HG03575 (cell line): ENCODE measurements around the gene DOHH.
"Not testable (repeated sequence)": the region's sequence is repeated elsewhere in the genome, so short reads cannot be mapped to it uniquely, and the experiment has no call there.

Source experiments
- ATAC-seq: cut with Tn5 transposase; IDR thresholded peaks from one replicate; pipeline ENCODE4 v1.9.1; 2021; ENCODE audit not compliant: unreplicated experiment, insufficient number of reproducible peaks, low FRiP score; ENCODE audit errors: extremely low read depth

The DOHH gene

DNA sequence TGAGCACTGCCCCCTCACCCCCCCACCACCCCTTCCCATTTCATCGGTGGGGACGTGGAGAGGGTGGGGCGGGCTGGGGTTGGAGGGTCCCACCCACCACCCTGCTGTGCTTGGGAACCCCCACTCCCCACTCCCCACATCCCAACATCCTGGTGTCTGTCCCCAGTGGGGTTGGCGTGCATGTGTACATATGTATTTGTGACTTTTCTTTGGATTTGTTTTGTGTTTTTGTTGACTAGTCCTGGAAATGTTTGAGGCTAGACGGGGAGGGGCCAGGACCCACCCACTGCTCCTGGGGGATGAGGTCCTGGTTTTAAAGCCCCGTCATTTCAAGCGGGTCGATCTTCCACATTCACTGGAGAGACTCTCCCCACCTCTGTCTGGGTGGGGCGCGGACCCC lies 35.5 kb upstream of the DOHH start:
- ATAC-seq = no peak

DNA sequence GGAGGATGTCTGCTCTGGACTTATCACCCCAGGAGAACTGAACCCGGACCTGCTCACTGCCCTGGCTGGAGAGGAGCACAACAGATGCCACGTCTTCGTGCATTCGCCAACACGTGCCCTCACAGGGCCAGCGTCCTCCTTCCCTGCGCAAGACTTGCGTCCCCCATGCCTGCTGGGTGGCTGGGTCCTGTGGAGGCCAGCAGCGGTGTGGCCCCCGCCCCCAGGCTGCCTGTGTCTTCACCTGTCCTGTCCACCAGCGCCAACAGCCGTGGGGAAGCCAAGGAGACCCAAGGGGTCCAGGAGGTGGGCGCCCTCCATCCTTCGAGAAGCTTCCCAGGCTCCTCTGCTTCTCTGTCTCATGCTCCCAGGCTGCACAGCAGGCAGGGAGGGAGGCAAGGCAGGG lies 35.1 kb upstream of the DOHH start:
- no peak for ATAC-seq

DNA sequence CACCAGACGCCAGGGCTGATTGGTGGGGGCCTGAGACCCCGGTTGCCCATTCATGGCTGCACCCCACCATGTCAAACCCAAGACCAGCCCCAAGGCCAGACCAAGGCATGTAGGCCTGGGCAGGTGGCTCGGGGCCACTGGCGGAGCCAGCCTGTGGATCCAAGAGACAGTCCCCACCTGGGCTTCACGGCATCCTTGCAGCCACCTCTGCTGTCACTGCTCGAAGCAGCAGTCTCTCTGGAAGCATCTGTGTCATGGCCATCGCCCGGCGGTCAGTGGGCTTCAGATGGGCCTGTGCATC lies 34.7 kb upstream of the DOHH start:
- no peak for ATAC-seq

DNA sequence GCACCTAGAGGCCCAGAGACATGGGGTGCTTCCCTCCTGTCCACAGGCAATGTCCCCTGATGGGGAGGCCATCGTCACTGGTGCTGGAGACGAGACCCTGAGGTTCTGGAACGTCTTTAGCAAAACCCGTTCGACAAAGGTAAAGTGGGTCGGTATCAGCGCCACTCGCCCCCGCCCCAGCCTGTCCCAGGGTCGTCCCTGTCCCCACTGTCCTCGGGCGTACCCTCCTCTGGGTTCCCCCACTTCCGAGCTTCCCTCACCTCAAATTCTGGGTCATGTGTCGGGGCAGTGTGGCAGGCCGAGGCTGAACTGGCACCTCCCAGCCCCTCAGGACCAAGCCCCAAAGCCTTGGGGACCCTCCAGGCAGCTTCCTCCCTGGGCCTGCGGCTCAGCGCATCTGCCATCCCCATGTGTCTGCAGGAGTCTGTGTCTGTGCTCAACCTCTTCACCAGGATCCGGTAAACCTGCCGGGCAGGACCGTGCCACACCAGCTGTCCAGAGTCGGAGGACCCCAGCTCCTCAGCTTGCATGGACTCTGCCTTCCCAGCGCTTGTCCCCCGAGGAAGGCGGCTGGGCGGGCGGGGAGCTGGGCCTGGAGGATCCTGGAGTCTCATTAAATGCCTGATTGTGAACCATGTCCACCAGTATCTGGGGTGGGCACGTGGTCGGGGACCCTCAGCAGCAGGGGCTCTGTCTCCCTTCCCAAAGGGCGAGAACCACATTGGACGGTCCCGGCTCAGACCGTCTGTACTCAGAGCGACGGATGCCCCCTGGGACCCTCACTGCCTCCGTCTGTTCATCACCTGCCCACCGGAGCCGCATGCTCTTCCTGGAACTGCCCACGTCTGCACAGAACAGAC lies 34.1 kb upstream of the DOHH start:
- ATAC-seq = no peak

DNA sequence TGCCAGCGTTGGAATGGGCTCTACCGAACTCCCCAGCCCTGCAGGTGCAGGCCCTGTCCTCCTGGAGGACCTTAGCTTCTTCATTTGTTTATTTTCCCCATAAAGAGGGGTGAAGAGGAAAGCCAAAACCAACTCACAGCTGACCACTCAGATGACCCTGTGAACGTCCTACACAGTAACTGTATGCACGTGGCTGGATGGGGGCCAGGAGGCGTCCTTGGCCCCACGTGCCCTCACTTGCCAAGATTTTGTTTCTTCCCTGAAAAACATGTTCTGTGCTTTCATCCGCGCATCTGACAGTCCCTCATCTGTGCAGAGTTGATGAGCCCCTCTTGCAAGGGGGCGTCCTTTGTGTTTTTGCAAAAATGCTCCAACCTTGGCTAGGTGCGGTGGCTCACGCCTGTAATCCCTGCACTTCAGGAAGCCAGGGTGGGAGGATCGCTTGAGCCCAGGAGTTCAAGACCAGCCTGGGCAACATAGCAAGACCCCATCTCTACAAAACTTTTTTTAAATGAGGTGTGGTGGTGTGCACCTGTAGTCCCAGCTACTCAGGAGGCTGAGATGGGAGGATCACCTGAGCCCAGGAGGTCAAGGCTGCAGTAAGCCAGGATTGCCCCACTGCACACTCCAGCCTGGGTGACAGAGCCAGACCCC lies 33.2 kb upstream of the DOHH start:
- ATAC-seq = no peak

DNA sequence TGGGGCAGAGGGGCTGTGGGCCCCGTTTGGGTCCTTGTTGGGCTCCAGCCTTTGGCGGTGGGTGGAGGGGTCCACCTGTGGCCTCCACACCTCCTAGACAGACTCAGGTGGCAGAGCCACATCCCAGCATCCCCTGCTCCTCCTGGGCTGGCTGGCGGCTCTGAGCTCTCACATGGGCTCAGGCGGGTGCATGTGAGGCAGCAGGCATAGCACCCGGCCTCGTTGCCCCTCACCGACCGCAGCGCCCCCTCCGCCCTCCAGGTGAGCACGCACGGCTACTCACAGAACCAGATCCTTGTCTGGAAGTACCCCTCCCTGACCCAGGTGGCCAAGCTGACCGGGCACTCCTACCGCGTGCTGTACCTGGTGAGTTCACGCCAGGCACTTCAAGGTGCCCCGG lies 32.6 kb upstream of the DOHH start:
- ATAC-seq = no peak

DNA sequence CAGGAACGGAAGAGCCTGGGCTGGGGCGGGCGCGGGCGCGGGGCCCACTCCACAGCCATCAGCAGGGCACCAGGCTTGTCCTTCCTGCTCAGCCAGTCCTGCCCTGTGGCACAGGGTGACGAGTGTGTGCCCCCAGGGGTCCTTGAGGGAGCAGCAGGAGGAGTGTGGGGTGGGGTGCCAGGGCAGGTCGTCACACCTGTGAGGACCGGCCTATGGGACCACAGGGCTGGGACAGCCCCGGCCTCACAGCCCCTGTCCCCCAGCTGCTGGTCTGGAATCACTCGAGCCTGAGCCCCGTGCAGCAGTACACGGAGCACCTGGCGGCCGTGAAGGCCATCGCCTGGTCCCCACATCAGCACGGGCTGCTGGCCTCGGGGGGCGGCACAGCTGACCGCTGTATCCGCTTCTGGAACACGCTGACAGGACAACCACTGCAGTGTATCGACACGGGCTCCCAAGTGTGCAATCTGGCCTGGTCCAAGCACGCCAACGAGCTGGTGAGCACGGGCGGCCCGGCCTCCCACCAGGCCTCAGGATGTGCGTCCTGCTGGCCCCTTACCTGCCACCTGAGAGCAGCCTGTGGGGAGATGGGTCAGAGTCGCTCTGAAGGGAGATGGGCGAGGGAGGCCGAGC lies 31.8 kb upstream of the DOHH start:
- ATAC-seq = no peak

DNA sequence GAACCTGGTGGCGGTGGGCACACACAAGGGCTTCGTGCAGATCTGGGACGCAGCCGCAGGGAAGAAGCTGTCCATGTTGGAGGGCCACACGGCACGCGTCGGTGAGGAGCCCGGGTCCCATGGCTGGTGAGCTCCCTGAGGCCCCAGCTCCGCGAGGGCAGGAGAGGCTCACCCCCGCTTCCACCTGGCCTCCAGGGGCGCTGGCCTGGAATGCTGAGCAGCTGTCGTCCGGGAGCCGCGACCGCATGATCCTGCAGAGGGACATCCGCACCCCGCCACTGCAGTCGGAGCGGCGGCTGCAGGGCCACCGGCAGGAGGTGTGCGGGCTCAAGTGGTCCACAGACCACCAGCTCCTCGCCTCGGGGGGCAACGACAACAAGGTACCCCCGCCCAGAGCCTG lies 31.2 kb upstream of the DOHH start:
- no peak for ATAC-seq

DNA sequence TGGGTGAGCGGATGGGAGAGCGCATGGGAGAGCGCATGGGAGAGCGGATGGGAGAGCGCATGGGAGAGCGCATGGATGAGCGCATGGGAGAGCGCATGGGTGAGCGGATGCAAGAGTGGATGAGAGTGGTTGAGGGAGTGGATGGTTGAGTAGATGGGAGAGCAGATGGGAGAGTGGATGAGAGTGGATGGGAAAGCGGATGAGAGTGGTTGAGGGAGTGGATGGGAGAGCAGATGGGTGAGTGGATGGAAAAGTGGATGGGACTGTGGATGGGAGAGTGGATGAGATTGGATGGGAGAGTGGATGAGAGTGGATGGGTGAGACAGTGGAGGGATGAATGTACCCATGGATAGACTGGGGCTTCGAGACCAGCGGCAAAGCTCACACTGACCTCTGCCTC lies 29.9 kb upstream of the DOHH start:
- no peak for ATAC-seq

DNA sequence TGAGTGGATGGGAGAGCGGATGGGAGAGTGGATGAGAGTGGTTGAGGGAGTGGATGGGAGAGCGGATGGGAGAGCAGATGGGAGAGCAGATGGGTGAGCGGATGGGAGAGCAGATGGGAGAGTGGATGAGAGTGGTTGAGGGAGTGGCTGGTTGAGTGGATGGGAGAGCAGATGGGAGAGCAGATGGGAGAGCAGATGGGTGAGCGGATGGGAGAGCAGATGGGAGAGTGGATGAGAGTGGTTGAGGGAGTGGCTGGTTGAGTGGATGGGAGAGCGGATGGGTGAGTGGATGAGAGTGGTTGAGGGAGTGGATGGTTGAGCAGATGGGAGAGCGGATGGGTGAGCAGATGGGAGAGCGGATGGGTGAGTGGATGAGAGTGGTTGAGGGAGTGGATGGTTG lies 28.8 kb upstream of the DOHH start:
- not testable (repeated sequence) for ATAC-seq

DNA sequence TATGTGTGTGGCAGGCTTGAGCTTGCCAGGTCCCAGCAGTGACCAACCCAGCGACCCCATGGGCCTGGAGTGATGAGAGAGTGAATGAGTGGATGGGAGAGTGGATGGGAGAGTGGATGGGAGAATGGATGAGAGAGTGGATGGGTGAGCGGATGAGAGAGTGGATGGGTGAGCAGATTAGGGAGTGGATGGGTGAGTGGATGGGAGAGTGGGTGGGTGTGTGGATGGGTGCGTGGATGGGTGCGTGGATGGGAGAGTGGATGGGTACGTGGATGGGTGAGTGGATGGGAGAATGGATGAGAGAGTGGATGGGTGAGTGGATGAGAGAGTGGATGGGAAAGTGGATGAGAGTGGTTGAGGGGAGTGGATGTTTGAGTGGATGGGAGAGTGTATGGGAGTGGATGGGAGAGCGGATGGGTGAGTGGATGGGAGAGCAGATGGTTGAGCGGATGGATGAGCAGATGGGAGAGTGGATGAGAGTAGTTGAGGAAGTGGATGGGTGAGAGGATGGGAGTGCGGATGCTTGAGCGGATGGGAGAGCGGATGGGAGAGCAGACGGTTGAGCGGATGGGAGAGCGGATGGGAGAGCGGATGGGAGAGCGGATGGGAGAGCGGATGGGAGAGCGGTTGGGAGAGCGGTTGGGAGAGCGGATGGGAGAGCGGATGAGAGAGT lies 28.2 kb upstream of the DOHH start:
- ATAC-seq = no peak

DNA sequence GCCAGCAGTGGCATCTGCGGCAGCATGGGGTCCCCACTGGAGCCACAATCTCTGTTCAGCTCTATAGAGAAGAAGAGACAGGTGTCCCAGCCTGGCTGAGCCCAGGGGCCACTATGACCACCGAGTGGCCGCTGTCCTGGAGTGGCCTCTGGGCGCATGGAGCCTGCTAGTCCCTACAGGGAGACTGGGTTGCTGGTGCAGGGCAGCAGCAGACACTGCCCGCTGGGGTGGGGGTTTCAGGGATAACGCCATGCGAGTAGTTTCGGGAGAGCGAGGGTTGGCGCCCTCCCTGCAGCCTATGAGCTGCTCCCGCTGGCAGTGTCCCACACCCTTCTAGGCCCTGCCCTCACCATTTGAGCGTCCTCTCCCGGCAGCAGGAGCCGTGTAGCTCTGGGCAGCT lies 27.6 kb upstream of the DOHH start:
- ATAC-seq = no peak

DNA sequence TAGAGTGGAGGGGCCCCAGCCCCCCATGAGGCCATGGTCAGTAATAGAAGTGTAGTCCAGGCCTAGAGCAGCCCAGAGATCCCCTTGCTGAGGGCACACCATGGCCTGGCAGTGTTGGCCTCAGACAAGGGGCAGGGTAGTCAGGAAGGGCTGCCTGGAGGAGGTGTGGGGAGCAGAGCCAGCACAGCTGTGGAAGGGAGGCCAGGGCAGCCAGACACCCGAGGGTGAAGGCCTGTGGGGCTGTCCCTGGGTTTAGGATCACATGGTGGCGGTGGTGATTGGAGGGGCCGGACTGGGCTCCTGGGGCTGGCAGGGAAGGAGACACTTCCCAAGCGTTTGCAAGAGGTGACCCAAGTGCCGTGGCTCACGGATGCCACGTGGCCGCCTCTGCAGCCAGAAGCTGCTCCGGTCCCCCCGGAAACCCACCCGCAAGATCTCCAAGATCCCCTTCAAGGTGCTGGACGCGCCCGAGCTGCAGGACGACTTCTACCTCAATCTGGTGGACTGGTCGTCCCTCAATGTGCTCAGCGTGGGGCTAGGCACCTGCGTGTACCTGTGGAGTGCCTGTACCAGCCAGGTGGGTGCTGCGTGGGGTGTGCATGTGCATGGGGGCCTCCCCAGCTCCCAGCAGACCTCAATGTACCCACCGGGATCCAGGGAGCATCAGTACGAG lies 26.9 kb upstream of the DOHH start:
- no peak for ATAC-seq

DNA sequence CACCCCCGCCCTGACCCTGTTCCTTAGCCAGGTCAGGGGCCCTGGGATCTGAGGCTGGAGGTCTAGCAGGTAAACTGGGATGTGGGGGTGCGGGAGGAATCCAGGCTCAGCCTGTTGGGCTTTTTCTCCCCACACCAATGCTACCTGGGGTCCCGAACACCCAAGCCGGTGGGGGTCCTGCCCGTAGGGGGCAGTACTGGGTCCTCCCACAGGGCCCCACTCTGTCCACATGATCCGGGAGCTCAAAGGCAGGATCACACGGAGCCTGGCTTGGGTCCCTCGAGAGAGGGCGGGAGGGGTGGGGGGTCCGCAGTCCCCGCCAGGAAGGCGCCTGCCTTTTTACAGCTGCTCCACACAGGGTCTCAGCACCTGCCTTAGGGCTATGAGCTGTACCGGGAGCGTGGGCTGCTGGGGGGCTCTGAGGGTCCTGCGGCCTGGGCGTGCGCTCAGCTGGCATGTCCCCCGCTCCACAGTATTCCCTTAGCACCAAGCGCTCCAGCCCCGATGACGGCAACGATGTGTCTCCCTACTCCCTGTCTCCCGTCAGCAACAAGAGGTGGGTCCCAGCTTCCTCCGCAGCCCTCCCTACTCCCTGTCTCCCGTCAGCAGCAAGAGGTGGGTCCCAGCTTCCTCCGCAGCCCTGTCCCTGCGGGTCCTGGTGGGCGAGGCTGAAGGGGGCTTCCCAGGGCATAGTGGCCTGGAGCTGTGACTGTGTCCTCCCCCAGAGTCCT lies 26.2 kb upstream of the DOHH start:
- ATAC-seq = no peak

DNA sequence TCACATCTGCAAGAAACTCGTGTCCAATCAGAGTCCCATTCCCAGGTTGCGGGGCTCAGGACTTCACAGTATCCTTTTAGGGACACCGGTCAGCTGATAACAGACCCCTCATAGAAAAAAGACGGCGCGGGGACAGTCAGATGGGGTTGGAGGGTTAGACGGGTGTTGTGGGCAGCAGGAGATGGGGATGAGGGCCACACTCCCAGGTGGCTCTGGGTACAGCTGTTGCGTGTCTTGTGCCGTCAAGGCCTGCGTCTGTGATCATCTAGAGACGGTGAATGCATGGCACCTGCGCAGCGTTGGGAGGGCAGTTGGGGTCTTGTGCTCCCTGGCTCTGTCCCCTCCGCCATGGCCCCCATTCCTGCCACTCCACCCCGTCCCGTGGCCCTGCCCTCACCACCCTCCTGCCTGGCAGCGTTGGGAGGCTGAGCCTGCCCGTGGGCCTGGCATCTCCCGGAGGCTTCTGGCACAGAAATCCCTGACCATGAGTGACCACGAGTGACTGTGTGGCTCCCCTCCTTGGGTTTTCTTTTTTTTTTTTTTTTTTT lies 24.5 kb upstream of the DOHH start:
- no peak for ATAC-seq

DNA sequence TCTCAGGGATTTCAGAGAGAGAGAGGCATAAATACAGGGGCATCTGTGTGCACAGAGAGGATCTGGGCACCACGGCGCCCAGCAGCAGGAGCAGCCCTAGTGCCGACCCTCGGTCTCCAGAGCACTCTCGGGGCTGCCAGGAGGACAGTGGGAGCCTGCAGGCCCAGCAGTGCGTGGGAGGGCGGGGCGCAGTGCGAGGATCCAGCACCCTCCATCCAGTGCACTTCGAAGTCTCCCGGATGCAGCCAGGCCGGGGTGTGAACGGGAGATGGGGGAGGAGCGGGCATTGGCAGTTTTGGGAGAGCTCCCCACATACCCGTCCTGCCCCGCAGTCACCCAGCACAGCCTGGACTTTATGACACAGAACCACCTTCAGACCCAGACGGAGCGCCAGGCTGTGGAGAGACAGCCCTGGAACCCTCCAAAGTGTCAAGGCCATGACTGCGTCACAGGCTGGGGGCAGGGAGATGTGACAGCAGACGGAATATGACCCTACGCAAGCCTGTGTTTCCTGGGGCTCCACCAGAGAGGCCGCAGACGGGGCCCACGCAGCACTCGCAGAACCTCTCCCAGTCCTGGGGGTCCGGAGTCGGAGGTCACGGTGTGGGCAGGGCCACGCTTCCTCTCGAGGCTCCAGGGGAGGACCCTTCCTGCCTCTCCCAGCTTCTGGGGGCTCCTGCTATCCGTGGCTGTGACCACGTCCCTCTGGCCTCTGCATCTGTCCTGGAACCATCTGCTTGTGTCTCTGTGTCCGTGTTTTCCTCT lies 23.8 kb upstream of the DOHH start:
- ATAC-seq = no peak

DNA sequence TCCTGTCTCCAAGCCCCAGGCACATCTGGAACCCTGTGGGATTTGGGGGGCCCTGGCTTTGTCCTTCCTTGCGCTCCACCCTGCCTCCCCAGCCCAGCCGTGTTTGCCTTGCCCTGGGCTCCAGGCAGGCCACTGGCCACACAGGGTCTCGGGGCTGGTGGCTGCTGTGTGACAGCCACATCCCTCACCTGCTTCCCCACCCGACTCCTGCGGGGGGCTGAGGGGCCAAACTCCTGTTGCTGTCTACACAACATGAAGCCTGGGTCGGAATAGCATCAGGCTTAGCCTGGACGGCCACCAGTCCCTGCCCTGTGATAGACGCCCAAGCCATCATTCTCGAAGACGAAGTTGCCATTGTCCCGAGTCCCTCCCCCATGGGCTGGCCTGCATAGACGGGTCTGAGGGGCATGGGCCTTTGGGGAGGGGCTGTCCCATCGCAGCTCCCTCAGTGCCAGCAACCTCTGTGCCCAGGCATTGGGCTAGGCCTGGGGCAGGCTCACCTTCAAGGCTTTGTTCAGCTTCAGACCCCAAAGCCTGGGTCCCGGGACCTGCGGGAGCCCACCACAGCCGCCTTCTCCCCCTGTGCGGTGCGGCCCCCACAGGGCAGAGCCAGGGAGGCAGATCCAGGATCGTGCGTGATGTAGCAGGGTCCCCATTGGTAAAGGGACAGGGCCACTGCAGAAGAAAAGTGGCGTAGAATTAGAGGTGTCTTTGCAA lies 23.0 kb upstream of the DOHH start:
- ATAC-seq = no peak
